Limb (tissue), 2 donors: ENCODE results near the gene PPARG.
A peak's percentile ranks its signal among the peaks of the same experiment; 100 is the strongest.
"Not testable (repeated sequence)": the region's sequence is repeated elsewhere in the genome, so short reads cannot be mapped to it uniquely, and the experiment has no call there.

Source experiments
- DNase-seq, 2 donors: peaks; one replicate each; pipeline ENCODE4 v3.0.0-alpha.2; 2016; ENCODE audit errors: extremely low spot score in 2 of 2

Gene PPARG

DNA sequence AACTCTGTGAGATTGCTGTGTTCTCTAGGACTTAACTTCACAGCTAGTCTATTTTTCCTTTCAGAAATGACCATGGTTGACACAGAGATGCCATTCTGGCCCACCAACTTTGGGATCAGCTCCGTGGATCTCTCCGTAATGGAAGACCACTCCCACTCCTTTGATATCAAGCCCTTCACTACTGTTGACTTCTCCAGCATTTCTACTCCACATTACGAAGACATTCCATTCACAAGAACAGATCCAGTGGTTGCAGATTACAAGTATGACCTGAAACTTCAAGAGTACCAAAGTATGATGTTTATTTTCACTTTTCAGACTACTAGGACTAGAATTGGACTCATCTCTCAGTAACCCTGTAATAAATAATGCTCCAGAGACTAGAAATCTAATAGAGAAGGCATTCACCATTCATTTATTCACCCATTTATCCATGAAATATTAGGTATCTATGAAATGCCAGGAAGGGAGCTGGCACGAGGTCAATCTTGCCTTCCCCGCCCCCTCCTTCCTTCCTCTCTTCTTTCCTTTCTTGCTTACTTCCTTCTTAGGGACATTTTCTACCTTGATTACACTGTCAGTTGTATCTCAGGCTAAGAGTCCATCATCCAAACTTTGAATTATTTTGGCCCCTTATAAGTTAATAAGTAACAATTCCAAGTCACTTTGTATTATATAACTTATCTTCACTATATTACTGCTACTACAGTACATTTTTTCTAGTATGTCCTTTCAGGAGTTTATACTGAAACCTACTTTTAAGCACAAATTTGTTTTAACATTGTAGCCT, 91.0 kb downstream of the PPARG start:
- DNase-seq: no peak

DNA sequence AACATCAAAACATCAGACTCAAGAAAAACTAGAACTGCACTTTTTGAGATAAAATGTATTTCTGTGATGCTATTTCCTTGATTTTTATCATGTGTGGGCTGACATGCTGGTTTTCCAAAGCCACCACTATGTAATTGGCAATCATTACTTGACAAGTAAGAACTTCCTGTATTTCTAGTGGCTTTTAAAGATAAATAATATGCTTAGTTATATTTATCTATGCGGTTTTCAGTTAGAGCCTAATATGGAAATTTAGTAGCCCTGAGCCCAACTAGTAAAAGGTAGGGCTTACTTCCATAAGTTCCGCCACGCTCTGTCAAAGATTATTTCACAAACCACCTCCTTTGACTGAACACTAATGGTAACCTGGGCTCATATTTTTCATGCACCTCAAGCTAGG, 91.6 kb downstream of the PPARG start:
- no peak for DNase-seq

DNA sequence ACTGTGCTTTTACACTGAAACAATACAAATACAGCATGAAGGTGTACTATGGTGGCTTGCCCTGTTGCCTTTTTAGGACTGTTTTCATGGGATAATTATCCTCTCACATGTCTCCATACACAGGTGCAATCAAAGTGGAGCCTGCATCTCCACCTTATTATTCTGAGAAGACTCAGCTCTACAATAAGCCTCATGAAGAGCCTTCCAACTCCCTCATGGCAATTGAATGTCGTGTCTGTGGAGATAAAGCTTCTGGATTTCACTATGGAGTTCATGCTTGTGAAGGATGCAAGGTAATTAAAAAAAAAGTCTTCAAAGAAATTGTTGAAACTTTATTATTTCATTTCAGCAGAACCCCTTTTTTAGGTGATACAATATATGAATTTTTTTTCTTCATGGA, 92.3 kb downstream of the PPARG start:
- DNase-seq: no peak

GRCh38 chr3:12383218-12383617, 94.3 kb downstream of the PPARG start:
- no peak for DNase-seq

GRCh38 chr3:12384451-12385233, 95.8 kb downstream of the PPARG start:
- DNase-seq: no peak

DNA sequence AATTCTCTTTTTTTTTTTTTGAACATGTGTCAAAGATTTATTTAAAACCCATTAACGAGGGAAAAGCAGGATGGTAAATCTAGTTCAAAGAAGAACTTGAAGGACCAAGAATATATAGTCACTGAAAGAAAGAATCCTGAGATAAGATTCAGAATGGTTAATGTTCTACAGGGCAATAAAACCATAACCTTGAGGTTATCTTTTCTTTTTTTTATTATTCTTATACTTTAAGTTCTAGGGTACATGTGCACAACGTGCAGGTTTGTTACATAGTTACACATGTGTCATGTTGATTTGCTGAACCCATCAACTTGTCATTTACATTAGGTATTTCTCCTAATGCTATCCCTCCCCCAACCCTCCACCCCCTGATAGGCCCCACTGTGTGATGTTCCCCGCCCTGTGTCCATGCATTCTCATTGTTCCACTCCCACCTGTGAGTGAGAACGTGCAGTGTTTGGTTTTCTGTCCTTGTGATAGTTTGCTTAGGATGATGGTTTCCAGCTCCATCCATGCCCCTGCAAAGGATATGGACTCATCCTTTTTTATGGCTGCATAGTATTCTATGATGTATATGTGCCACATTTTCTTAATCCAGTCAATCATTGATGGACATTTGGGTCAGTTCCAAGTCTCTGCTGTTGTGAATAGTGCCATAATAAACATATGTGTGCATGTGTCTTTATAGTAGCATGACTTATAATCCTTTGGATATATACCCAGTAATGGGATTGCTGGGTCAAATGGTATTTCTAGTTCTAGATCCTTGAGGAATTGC, 97.8 kb downstream of the PPARG start:
- not testable (repeated sequence) for DNase-seq

- no peak for DNase-seq
Observed at GRCh38 chr3:12388185-12388584, 99.3 kb downstream of the PPARG start.

- peak in 1 of 2 donors; percentile 21 for DNase-seq
Observed at GRCh38 chr3:12392101-12392878, 103.4 kb downstream of the PPARG start.

DNA sequence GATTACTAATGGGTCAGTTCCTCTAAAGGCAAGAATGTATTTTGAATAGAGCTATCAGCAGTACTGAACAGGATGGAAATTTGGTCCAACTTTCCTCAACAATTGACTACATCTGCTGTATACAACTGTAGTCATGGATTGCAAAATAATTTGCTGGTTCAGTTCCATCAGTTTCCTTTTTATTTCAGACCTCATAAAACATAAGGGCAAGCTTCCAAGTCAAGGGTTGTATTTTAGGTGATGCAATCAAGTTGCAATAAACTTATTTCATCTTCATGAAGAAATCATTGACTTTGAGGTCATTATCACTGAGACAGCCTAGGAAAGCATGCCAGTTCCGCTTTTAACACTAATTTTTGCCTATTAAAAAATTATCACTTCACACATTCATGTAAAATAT, 105.0 kb downstream of the PPARG start:
- DNase-seq: peak in 1 of 2 donors; percentile 27

DNA sequence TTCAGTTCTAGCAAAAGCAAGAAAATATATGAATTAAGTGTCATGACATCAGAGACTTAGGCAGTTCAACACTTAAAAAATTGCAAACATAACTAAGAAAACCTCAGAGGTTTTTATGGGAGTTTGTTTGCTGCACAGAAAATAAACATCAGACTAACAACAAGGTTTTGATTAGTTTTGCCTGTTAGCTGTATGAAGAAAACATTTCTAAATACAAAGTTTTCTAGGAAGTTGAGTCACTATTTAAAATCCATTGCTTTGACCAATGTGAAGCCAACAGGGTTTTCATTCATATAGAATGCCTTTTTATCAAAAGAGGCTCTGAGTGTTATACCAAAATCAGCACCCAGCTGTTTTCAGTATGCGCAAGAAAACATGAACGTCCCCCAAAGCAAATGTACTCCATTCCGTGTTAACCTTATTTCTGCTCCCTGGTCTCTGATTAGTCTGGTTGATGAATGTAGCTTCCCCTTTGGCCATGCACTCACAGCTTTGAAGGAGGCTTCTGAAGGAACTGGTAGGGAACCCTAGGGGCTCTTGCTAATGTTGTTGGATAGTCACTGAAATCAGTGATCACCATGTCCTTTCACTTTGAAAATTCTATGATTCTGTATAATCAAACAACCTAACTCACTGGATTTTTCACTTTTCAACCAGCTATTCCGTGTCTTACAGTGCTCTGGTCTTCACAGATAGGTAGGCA, 105.8 kb downstream of the PPARG start:
- DNase-seq: no peak

DNA sequence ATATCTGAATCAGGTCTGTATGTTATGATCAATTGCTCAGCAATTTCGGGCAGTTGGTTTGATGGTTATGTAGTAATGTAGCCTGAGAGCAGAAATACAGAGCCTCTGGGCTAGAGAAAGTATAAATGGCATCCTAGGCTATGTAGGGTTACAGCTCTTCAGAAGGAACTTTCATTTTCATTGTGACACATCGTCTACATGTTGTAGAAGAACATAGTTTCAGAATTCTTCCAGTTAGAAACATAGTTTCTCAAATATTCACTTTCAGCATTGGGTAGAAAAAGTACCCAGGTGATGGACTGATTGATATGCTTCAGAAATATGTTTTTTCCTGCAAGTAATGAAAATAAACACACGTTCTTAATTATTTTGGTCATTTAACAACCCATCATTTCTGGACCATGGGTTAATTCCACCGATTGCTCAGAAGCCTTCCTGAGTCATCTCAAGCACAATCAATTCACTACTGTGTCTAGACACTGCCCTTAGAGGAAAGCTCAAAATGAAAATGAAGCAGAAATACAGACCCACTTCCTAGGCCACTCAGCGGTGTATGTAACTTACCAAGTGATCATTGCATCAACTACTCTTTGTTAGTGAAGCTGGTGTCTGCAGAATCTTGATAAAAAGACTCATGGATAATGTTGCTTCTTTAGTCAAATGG, 106.6 kb downstream of the PPARG start:
- no peak for DNase-seq

DNA sequence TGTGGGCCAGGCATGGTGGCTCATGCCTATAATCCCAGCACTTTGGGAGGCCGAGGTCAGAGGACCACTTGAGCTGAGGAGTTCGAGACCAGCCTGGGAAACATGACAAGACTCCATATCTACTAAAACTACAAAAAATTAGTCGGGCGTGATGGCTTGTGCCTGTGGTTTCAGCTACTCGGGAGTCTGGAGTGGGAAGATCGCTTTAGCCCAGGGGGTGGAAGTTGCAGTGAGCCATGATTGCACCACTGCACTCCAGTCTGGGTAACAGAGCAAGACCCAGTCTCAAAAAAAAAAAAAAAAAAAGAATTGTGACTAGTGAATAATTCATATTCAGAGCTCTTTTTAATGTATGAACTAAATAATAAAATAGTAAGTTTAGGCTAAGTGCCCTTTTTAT, 107.6 kb downstream of the PPARG start:
- no peak for DNase-seq

- no peak for DNase-seq
Observed at GRCh38 chr3:12399226-12399625, 110.4 kb downstream of the PPARG start.

GRCh38 chr3:12400616-12401194, 111.8 kb downstream of the PPARG start:
- DNase-seq: no peak

GRCh38 chr3:12401208-12401607, 112.3 kb downstream of the PPARG start:
- DNase-seq: no peak

DNA sequence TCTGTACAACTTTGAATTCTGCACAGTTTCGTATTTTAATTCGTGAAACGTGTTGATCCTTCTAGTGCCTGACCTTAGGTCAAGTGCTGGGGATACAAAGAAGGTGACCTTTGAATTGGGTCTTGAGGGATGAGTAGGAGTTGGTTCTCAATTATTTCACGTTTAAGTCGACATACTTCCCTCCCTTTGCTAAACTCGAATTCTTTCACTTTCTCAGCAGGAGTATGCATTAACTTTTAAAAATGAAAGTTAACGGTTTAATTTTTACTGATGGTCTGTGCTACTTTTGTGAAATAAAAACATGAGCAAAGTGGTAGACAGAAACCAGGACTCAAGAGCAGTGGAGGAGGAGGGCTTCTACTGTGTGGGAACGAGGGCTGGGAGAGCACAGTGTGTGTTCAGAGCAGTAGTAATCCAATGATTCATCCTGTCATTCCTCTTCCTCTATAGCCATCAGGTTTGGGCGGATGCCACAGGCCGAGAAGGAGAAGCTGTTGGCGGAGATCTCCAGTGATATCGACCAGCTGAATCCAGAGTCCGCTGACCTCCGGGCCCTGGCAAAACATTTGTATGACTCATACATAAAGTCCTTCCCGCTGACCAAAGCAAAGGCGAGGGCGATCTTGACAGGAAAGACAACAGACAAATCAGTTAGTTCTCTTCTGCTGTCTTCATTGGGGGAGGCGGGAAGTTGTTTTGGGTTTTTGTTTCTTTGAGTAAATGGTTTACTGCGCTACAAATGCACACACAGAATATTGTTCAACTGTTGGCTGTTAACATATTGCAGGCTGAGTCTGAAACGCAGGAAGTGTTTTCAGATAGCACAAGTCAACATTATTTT, 116.8 kb downstream of the PPARG start:
- DNase-seq: no peak

DNA sequence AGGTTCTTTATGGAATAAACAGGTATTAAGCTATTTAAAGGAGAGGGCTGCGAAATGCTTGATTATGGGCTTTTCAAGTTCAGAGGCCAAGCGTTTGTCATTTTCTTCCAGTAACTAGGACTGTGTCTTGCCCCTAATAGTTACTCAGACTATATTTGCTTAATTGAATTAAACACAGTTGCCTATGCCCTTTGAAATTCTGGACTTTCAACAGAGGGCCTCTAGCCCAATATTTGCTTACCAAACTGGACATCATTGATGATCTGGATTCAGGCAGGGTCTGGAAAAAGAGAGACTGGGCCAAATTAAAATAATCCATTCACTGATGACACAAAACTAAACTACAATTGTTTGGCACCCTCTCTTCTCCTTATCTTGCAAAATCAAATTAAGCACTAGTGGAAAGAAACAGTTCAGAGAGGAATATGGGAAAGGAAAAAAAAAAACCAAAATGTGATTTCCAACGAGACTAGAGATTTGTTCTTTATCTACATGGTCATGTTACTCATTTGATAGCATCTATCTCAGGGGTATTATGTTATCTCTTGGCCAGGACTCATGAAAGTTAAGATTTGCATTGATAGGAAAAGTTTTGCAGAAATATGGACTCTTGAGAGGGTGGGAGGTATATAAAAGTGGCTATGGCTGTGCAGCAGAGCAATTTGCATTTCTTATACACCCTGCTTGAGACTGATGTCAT, 120.3 kb downstream of the PPARG start:
- no peak for DNase-seq
